GM19043 (cell line): ENCODE measurements around the gene TMEM238L.

Experiments
- ATAC-seq: cut with Tn5 transposase; IDR thresholded peaks from one replicate; pipeline ENCODE4 v1.9.1; 2021; ENCODE audit warnings: low read depth; ENCODE audit not compliant: unreplicated experiment

Gene TMEM238L

DNA sequence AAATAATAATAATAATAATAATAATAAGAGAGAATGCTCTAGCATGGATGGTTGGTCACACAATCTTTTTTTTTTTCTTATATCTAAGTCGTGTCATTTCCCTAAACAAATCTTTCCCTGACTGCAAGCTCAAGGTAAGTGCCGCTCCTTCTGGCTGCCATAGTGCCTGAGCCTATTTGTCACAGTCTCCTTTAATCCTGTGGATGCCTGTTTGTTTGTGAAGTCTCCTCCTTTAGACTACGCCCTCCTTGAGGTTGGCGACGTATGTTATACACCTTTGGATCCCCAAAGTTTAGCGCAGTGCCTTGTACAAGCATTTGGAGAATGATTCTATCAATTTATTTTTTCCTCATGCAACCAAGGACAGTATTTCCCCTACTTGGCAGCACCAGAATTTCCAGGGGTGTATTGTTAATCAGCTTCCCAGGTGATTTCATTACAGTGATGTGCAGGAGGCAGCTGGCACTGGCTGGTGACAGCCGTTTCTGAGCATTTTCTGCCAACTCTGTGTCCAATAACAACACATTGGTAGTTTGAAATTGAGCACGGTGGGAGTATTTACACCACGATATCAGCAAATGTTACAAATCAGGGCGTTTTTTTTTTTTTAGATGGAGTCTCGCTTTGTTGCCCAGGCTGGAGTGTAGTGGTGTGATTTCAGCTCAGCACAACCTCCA is 26.6 kb downstream of the TMEM238L start:
- no peak for ATAC-seq

DNA sequence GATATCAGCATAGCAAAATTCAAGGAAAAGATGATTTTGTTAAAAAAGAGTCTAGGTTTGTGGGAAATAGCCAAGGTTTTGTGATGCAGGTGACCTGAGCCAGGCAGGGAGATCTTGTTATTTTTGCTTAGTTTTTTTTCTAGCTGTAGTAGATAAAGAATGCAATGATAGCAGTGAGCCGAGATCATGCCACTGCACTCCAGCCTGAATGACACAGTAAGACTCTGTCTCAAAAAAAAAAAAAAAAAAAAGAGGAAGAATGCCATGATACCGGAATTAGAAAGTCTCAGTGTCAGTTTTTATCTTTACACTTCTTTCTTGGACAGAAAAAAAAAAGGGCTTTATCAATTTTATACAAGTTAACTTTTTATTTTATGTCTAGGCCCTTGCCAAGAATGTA is 27.5 kb downstream of the TMEM238L start:
- ATAC-seq, result no peak

DNA sequence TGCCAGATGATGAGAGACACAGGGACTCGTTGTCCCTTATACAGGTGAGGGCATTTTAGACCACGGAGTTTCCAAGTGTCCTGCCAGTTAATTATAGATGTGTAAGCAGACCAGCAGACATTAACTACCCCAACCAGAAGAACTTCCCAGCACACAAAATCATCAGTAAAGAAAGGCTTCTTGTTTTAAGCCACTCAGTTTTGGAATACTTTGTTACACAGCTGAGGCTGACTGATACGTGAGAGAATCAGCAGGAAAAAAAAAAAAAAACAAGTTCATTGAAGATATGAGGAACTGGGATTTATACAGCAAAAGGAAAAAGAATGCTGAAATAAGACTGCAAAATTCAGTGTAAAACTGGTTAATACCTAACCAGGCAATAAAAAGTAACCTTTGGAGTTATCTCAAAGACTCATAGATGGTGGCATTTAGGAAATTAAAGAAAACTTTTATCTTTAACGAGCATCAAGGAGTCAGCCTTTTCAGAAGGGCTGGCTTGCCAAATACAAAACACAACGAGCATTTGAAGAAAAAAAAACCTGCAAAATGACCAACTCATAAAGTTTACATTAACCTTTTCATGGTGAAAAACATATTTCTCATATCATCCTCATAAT is 28.1 kb downstream of the TMEM238L start:
- ATAC-seq, result no peak

DNA sequence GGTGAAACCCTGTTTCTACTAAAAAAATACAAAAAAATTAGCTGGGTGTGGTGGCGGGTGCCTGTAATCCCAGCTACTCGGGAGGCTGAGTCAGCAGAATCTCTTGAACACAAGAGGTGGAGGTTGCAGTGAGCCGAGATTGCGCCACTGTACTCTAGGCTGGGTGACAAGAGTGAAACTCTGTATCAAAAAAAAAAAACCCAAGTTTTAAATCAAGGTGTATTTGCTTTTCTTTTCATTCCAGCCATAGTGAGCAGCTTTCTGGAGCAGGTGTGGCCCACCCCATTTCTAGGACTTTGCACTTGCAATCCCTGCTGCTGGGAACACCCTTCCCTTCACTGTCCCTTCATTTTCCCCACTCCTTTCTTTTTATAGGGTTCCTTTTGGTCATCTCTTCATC is 28.8 kb downstream of the TMEM238L start:
- no peak for ATAC-seq

DNA sequence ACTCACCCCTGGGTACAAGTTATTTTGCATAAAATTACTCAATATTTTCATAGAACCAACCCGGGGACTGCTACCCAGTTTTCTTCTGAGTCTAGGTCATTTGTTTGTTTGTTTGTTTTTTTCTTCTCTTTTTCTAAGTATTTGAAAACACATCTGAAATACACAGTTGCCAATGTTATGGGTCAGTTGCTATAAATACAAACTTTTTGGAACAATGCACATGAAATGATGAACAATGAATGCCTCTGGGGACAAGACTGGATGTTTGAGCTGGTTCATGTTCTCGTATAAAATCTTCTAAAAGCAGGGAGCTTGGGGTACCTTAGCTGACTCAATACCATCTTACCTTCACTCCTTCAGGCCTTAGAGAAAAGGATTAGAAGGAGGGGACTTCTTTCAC is 30.5 kb downstream of the TMEM238L start:
- ATAC-seq, result no peak

DNA sequence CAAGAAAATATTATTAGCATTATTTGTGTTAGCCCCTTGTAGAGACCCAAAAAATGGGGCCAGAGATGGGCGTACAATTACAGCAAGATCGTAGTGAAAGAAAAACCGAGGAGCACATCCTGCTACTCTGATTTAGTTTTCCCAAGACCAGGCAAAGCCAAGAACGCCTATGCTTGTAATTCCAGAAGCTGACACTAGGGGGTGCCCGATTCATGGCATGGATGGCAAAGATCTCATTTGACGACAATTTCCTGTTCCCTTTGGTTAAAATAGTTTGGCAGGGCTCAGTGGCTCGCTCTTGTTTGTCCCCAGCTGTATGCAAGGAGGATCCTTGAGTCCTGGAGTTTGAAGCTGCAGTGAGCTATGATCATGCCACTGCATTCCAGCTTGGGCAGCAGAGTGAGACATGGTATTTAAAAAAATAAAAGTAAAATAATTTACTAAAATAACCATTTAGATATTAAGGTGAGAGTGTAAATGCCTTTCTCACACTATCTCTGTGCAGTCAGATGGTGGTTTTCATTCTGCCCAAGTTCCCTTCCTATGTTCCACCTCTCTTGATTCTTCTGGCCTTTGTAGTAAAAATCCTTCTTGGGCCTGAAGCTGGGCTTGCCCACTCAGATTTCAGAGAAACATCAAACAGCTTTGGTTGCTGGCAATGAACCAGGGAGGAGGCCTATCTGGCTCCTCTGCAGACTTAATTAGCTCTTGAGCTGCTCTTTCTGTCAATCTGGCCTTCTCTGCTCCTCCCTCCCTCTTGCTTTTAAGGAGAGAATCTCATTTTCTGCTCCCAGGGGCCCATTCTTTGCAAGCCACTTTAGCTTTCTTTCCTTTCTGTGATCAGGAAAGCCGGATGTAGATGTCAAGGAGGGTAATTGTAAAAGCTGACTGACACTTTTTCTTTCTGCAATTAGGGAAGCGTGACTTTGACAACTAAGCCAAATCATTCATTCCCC is 31.2 kb downstream of the TMEM238L start:
- no peak for ATAC-seq

DNA sequence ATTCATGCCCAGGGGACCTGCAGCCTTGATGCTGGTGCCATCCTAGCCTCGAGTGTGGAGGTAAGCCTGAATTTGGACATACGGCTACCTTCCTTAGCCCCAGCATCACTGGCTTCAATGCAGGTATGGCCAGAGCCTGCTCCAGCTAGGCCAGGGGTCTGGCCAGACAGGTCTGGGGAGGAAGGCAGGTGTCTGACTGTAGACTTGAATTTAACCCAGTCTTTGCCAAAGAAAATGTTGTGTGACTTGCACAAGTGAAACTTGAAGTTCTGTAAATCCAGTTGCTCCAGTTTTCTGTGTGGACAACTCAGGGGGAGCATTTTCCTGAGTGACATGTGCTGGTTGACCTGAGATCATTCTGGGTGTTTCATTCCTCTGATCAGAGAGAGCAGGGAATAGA is 32.8 kb downstream of the TMEM238L start:
- no peak for ATAC-seq

DNA sequence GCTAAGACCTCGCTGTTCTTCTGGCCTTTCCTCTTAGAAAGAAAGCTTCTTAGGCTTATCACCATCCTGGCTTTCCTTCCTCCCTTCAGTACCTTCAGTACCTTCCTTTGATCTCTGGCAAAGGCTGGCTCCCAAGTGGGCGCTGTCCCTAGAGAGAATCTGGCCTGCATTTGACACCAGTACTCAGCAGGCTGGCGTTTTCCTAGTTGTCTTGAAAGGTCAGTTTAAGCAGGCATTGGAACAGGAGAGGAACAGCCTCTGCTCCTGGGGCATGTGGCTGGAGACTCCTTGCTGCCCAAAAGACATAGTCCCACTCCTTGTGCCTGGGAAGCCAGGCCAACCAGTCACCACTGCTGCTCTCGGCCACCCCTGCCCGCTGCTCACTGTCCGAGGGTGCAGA is 34.1 kb downstream of the TMEM238L start:
- ATAC-seq, result no peak

DNA sequence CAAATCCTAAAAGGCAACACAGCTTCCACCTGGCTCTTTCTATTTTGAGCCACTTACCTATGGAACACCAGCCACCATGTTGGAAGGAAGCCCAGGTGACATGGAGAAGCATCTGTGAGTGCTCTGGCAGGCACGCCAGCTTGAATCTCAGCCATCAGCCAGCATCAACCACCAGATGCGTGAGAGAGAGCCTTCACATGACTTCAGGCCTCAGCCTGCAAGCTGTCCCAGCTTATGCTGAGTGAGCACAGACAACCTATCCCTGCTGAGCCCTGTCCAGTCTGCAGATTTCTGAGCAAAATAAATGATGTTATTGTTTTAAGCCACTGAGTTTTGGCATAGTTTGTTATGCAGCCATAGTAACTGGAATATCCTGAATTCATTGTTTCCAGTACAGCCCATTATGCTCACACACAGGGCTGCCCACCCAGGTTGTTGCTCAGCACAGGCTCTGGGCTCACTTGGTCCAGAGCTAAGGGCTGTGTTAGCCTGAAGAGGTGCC is 35.1 kb downstream of the TMEM238L start:
- no peak for ATAC-seq

DNA sequence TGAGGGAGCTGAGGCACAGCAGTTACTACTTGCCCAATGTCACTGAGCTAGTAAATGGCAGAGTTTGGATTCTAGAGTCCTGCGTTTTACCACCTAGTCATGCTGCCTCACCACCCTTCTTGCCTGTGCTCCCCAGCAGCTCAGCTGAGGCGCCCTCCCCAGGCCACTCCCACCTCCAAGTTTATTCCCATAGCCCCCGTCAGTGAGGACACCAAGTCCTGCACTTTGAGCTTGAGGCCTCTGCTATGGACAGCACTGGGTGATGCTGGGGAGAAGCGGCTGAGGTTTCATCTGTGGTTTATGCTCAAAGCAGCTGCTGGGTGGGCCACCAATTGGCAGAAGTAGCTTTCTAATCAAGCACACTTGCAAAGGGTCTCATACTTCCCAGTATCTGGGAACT is 36.7 kb downstream of the TMEM238L start:
- no peak for ATAC-seq

DNA sequence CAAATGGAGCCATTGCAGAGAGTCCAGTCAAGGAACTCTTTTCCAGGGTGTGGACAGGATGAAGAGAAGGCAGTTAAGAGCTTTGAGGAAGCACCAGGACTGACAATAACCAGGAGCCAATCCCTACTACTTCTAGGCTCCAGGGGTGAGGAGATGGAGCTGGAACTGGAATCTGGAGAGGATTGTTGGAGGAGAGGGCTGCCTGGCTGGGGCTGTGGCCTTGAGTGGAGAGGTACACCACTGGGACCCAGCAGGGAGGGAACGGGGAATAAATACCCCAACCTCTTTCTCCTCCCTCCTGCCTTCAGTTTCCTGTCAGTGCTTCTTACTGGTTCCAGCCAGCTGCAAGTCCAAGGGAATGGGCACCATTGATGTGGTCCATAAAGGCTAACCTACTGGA is 41.9 kb downstream of the TMEM238L start:
- no peak for ATAC-seq

DNA sequence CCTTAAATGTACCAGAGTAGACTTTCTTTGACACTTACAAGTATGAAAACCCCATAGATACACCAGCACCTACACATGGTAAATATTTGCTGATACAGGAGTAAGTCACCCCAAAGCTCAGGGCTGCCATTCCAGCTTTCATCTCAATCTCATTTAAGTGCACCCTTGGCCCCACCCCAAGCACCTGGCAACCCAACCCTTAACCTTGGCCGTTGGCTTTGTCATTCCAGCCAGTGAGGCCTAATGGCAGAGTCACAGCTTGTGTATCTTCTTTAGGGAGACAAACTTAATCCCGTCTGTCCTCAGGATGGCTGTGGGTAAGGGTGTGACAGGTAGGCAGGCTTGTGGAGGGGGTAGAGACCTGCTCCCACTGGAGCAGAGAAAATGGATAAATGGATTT is 42.6 kb downstream of the TMEM238L start:
- no peak for ATAC-seq

DNA sequence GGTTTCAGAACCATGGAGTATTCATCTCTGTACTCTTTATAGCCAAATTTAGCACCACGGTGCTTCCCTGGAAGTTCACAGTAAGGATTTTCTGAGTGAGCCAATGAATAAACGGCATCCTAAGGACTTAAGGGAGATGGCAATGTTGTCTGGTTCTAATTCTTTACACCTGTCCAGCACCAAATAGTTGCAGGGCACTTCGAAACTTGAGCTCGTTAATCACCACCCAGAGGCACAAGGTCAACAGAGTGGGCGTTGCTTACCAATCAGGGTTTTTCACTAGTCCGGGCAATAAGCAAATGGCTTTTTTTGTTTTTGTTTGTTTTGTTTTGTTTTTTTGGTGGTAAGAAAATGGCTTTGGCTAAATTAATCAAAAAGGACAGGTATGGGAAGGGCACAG is 45.8 kb downstream of the TMEM238L start:
- no peak for ATAC-seq

DNA sequence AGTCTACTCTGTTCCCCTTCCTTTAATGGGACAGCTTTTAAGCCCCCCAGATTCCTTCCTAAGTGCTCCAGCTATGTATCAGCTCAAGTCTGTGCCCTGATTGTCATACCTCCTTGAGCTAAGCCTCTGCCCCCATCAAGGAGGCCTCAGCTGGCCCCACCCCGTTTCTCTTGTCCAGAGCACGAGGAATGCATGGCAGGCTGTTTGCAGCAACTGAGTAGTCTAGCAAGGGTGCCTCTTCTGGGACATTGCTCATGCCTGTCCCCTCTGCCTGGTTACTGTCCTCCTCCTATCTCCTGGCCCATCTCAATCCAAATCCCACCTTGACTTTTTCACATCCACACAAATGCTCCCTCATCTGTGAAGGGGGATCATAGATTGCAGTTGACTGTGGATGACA is 46.3 kb downstream of the TMEM238L start:
- no peak for ATAC-seq

DNA sequence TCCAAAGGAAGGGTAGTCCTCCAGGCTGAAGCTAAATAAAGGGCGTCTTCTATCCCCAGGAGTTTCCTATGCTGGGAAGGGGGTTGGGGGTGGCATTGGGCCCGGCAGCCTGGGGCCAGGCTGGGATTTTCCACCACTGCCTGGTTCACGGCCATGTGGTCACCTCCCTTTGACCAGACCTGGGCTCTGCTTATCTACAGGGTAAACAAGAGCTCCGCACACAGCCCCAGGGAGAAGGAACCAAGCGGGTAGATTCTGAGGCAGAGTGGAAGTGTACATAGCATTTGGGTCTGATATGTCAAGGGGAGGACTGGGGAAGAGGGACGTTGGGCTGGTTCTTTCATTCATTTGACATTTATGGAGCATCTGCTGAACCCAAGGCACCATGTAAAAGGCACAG is 46.8 kb downstream of the TMEM238L start:
- no peak for ATAC-seq

DNA sequence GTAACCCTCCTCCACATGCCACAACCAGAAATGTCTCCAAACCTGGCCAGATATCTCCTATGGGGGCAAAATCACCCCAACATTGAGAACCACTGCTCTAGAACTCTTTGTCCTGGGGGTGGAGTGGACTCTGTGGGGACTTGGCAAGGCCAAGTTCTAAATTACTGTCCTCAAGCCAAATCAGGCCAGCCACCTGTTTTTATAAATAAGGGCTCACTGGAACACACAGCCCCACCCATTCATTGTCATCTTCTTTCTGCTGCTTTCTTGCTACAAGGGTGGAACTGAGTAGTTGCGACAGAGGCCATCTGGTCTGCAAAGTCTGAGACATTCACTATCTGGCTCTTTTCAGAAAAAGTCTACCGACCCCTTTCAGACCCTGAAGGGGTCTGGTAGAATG is 47.3 kb downstream of the TMEM238L start:
- no peak for ATAC-seq

DNA sequence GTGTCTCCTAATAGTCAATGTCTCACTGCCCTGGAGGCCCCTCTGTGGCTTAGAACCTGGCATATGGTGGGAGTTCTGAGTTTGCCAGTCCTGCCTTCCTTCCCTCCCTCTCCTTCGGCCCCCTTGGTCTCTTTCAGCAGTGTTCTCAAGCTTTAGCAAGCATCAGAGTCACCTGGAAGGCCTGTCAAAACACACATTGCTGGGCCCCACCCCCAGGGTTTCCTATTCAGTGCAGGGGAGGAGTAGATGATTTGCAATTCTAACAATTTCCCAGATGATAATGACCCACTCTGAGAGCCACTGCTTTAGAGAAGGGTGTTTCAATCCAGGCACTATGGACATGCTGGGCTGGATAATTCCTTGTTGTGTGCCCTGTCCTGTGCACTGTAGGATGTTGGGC is 47.7 kb downstream of the TMEM238L start:
- no peak for ATAC-seq

DNA sequence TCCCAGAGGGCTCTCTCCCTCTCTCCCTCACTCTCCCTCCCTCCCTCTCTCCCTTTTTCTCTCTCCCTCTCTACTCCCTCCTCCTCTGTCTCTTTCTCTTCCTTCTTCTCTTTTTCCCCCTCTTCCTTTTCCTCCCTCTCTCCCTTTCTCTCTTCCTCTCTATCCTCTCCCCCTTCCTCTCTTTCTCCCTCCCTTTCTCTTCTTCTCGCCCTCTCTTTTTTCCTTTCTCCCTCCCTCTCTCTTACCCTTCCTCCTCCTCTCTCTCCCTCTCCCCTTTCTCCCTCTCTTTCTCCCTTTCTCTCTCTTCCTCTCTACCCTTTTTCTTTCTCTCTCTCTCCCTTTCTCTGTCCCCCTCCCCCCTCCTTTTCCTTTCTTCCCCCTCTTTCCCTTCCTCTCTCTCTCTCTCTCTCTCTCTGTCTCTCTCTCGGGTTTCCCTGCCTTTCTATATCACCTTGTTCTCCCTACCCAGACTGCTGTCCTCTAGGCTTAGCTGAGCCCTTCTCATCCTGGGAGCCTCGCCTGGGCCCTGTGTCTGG is 48.2 kb downstream of the TMEM238L start:
- no peak for ATAC-seq

DNA sequence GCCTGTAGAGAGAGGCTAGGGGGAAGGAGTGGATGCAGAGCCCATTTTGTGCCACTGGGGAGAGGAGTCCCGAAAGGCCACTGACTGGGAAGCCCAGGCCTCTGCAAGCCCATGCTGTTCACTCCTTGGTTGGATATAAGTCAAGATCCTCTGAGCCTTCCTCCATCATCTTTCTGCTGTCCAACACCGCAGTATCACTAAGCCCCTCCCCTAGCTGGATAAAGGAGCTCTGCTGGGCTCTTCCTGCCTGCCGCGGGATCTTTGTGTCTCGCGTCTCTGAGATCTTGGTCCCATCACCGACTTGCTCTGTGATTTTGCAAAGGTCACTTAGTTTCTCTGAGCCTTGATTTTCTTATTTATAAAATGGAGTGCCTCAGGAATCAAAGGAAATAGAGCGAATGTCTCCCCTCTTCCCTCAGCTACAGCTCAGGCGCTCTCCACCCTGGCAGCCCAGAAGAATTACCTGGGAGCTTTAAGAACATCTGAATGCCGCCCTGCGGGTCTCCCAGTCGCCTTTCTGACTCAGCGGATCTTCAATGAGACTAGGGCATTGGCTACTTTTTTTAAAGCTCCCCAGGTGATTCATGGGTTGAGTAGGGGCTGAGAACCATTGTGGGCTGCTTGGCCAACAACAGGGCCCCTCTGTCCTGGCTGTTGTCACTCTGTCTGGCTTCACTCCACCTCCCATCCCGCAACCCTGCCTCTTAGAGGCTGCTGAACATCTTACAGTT is 48.9 kb downstream of the TMEM238L start:
- ATAC-seq, result no peak

DNA sequence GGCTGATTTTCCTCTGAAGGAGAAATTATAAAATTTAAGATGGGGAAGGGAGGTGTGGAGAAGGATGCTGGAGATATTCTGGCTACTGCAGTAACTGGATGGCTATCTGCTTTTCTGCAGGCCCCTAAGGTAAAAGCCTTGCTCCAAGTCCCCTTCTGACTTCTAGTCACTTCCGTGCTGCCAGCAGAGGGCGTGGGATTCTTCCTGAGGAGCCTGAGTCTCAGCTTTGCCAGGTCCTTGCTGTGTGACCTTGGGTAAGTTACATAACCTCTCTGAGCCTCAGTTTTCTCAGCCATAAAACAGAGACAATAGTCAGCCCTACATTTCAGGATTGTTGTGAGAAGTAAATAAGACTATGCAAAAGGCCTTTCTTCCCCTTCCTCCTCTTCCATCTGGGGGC is 49.8 kb downstream of the TMEM238L start:
- no peak for ATAC-seq
